ENCODE measurements around the gene SAPCD1. TPM values are rescaled to one million over a fixed set of nuclear protein-coding genes. Genes with fewer than 3 reads are reported as not detected.
A peak's percentile ranks its signal among the peaks of the same experiment; 100 is the strongest.

Gene SAPCD1
- total RNA-seq, 1 experiment from 2014 or later: 13.7 TPM

- no peak for TF ChIP-seq FOXP4 (CRISPR knock-in tag; IDR thresholded peaks at IDR 0.05)
- TF ChIP-seq ZMAT4 (CRISPR knock-in tag; IDR thresholded peaks at IDR 0.05): 0 out of 2 replicates have a peak, but pooled peaks have one; percentile 37
- TF ChIP-seq IRF2 (CRISPR knock-in tag; IDR thresholded peaks at IDR 0.05; ENCODE audit: borderline replicate concordance, low read depth): no peak
- no peak for TF ChIP-seq ATF3 (CRISPR knock-in tag; conservative IDR thresholded peaks at IDR 0.05)
- peak; percentile 86 for TF ChIP-seq HMGXB4 (CRISPR knock-in tag; IDR thresholded peaks at IDR 0.05)
- TF ChIP-seq STAT6 (CRISPR knock-in tag; conservative IDR thresholded peaks at IDR 0.05; ENCODE audit: low read depth): no peak
- TF ChIP-seq KAT7 (CRISPR knock-in tag; IDR thresholded peaks at IDR 0.05; ENCODE audit: borderline replicate concordance): no peak; the same call in 1 of the 2 replicates
- no peak for TF ChIP-seq ZNF396 (CRISPR knock-in tag; IDR thresholded peaks at IDR 0.05; ENCODE audit: borderline replicate concordance)
- no peak for TF ChIP-seq E2F1 (CRISPR knock-in tag; IDR thresholded peaks at IDR 0.05)
- TF ChIP-seq PREB (CRISPR knock-in tag; IDR thresholded peaks at IDR 0.05; ENCODE audit: borderline replicate concordance): no peak; the same call in 1 of the 2 replicates
- TF ChIP-seq JAZF1 (CRISPR knock-in tag; IDR thresholded peaks at IDR 0.05): no peak
- TF ChIP-seq NFYB (CRISPR knock-in tag; conservative IDR thresholded peaks at IDR 0.05; ENCODE audit: low read depth): no peak
- TF ChIP-seq SMAD4 (CRISPR knock-in tag; IDR thresholded peaks at IDR 0.05): no peak
- TF ChIP-seq FOXJ3 (CRISPR knock-in tag; IDR thresholded peaks at IDR 0.05; ENCODE audit: borderline replicate concordance): no peak
- TF ChIP-seq ZNF425 (CRISPR knock-in tag; conservative IDR thresholded peaks at IDR 0.05): no peak; the same call in 1 of the 2 replicates
- TF ChIP-seq IRF1 (CRISPR knock-in tag; IDR thresholded peaks at IDR 0.05): no peak
- TF ChIP-seq GRHL2 (CRISPR knock-in tag; IDR thresholded peaks at IDR 0.05; ENCODE audit: insufficient replicate concordance, severe bottlenecking): no peak
- TF ChIP-seq FOXK1 (CRISPR knock-in tag; IDR thresholded peaks at IDR 0.05): peak; percentile 55; the same call in 1 of the 2 replicates
- no peak for TF ChIP-seq HMGA2 (CRISPR knock-in tag; IDR thresholded peaks at IDR 0.05)
- no peak for TF ChIP-seq ZNF121 (CRISPR knock-in tag; IDR thresholded peaks at IDR 0.05)
- TF ChIP-seq ZNF671 (CRISPR knock-in tag; IDR thresholded peaks at IDR 0.05): no peak
- TF ChIP-seq SP1 (CRISPR knock-in tag; conservative IDR thresholded peaks at IDR 0.05): peak; percentile 92
- TF ChIP-seq ELF4 (CRISPR knock-in tag; IDR thresholded peaks at IDR 0.05; ENCODE audit: low read depth): no peak
- TF ChIP-seq ZNF423 (CRISPR knock-in tag; IDR thresholded peaks at IDR 0.05): no peak
- 0 out of 2 replicates have a peak, but pooled peaks have one; percentile 70 for TF ChIP-seq MYBL2 (CRISPR knock-in tag; IDR thresholded peaks at IDR 0.05)
- no peak for TF ChIP-seq ZNF138 (CRISPR knock-in tag; conservative IDR thresholded peaks at IDR 0.05)
- TF ChIP-seq NR2C2 (CRISPR knock-in tag; IDR thresholded peaks at IDR 0.05): no peak
These were observed 32.4 kb upstream of the SAPCD1 start (continued) for GRCh38 chr6:31729979-31730630.
